Measurements from ENCODE around the gene FAM219A.

FAM219A gene

GRCh38 chr9:34456746-34457145 is 1.6 kb downstream of the FAM219A start:
- no peaks in the 10 kb centered on the region; a peak in 1 of 3 replicates for H3K36me3 ChIP-seq (ENCODE audit: control insufficient read depth in 2 of 2, insufficient read depth in 1 of 2, low read length in 2 of 2)
- peak overlapping the region; percentile 77 for H3K27ac ChIP-seq (ENCODE audit: extremely low read depth, low read depth, low read length)
- ChIA-PET CTCF (interaction anchor here (0.6 to 3.7 kb wide), 8 partner anchors 9 to 135 kb away, joined by 3 to 20 read pairs (median 5); no protein-coding TSS in a partner anchor), POLR2A (interaction anchor here (0.8 to 2.6 kb wide), 4 partner anchors 10 to 192 kb away, joined by 3 to 8 read pairs (median 4); partner anchors contain the start of genes GALT and MYORG)
- peaks cover 2% of the 10 kb centered on the region; the same call in 1 of the 2 replicates for H3K4me1 ChIP-seq (ENCODE audit: control insufficient read depth, insufficient read depth, low read length)
- TF ChIP-seq, protein P1, sequence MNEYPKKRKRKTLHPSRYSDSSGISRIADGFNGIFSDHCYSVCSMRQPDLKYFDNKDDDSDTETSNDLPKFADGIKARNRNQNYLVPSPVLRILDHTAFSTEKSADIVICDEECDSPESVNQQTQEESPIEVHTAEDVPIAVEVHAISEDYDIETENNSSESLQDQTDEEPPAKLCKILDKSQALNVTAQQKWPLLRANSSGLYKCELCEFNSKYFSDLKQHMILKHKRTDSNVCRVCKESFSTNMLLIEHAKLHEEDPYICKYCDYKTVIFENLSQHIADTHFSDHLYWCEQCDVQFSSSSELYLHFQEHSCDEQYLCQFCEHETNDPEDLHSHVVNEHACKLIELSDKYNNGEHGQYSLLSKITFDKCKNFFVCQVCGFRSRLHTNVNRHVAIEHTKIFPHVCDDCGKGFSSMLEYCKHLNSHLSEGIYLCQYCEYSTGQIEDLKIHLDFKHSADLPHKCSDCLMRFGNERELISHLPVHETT (tag by site-specific recombination; IDR thresholded peaks at IDR 0.05): no peak
- no peak for TF ChIP-seq ZNF10 (tag by site-specific recombination; IDR thresholded peaks at IDR 0.05)
- TF ChIP-seq ZNF302 (tag by site-specific recombination; IDR thresholded peaks at IDR 0.05; ENCODE audit: low read depth): no peak
- TF ChIP-seq ZBTB17 (tag by site-specific recombination; IDR thresholded peaks at IDR 0.05): no peak
- TF ChIP-seq ZNF548 (tag by site-specific recombination; IDR thresholded peaks at IDR 0.05): no peak
- TF ChIP-seq GLIS1 (tag by site-specific recombination; IDR thresholded peaks at IDR 0.05): no peak
- TF ChIP-seq, protein P2, sequence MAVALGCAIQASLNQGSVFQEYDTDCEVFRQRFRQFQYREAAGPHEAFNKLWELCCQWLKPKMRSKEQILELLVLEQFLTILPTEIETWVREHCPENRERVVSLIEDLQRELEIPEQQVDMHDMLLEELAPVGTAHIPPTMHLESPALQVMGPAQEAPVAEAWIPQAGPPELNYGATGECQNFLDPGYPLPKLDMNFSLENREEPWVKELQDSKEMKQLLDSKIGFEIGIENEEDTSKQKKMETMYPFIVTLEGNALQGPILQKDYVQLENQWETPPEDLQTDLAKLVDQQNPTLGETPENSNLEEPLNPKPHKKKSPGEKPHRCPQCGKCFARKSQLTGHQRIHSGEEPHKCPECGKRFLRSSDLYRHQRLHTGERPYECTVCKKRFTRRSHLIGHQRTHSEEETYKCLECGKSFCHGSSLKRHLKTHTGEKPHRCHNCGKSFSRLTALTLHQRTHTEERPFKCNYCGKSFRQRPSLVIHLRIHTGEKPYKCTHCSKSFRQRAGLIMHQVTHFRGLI (tag by site-specific recombination; IDR thresholded peaks at IDR 0.05): no peak
- TF ChIP-seq ZSCAN16 (tag by site-specific recombination; IDR thresholded peaks at IDR 0.05): no peak
- TF ChIP-seq PBX3 (CRISPR knock-in tag; IDR thresholded peaks at IDR 0.05): no peak
- TF ChIP-seq ZBTB20 (tag by site-specific recombination; IDR thresholded peaks at IDR 0.05): no peak
- no peak for TF ChIP-seq ZNF549 (tag by site-specific recombination; IDR thresholded peaks at IDR 0.05)
- no peak for TF ChIP-seq GLIS2 (tag by site-specific recombination; IDR thresholded peaks at IDR 0.05)
- no peak for TF ChIP-seq ZNF311 (tag by site-specific recombination; IDR thresholded peaks at IDR 0.05; ENCODE audit: borderline replicate concordance)
- no peak for TF ChIP-seq PATZ1 (tag by site-specific recombination; IDR thresholded peaks at IDR 0.05)
- no peak for TF ChIP-seq ZNF146 (tag by site-specific recombination; IDR thresholded peaks at IDR 0.05)
- TF ChIP-seq ZNF221 (tag by site-specific recombination; IDR thresholded peaks at IDR 0.05; ENCODE audit: borderline replicate concordance): no peak
- TF ChIP-seq ZBTB8A (tag by site-specific recombination; IDR thresholded peaks at IDR 0.05): no peak
- no peak for TF ChIP-seq ZNF184 (tag by site-specific recombination; IDR thresholded peaks at IDR 0.05)
- no peak for TF ChIP-seq SP7 (tag by site-specific recombination; IDR thresholded peaks at IDR 0.05)
- no peaks in the 10 kb centered on the region for H3K9me3 ChIP-seq (ENCODE audit: control insufficient read depth, insufficient read depth, low read depth, low read length)
- peak overlapping the region; percentile 63 for H3K4me3 ChIP-seq (ENCODE audit: low read depth, low read length)

GRCh38 chr9:34456151-34456550 is 2.2 kb downstream of the FAM219A start:
- Histone ChIP-seq H3K27ac (ENCODE audit: extremely low read depth, low read depth, low read length) (no peak overlapping the region), H3K9me3 (ENCODE audit: control insufficient read depth, insufficient read depth, low read depth, low read length) (no peaks in the 10 kb centered on the region)
- no peak for TF ChIP-seq ATF2 (tag by site-specific recombination; IDR thresholded peaks at IDR 0.05; ENCODE audit: low read depth)
- TF ChIP-seq ZNF37A (tag by site-specific recombination; IDR thresholded peaks at IDR 0.05): no peak
- TF ChIP-seq BCL11B (tag by site-specific recombination; IDR thresholded peaks at IDR 0.05; ENCODE audit: low read depth): no peak
- TF ChIP-seq ZNF433 (tag by site-specific recombination; IDR thresholded peaks at IDR 0.05; ENCODE audit: low read depth): no peak
- TF ChIP-seq ZNF121 (tag by site-specific recombination; IDR thresholded peaks at IDR 0.05): no peak

More at GRCh38 chr9:34456151-34456550, 2.2 kb downstream of the FAM219A start:
- H3K4me3 ChIP-seq (ENCODE audit: low read depth, low read length): no peak overlapping the region
- ChIA-PET CTCF (interaction anchor here (0.7 to 3.7 kb wide), 11 partner anchors 9 to 136 kb away, joined by 3 to 20 read pairs (median 4); no protein-coding TSS in a partner anchor), POLR2A (interaction anchor here (0.8 to 2.6 kb wide), 4 partner anchors 10 to 193 kb away, joined by 3 to 8 read pairs (median 4); partner anchors contain the start of genes GALT and MYORG)
- H3K4me1 ChIP-seq (ENCODE audit: control insufficient read depth, insufficient read depth, low read length): peaks cover 2% of the 10 kb centered on the region; the same call in 1 of the 2 replicates
- no peaks in the 10 kb centered on the region; a peak in 1 of 3 replicates for H3K36me3 ChIP-seq (ENCODE audit: control insufficient read depth in 2 of 2, insufficient read depth in 1 of 2, low read length in 2 of 2)

Measured in HEK293 (cell line).